HepG2 (cell line): ENCODE results near the gene BAZ1B. TPM values are rescaled to one million over a fixed set of nuclear protein-coding genes. Genes with fewer than 3 reads are reported as not detected.
A peak's percentile ranks its signal among the peaks of the same experiment; 100 is the strongest.
"Not testable (repeated sequence)": the region's sequence is repeated elsewhere in the genome, so short reads cannot be mapped to it uniquely, and the experiment has no call there.

Experiments used
- ATAC-seq: fragments of 200-7000 bp; cut with Tn5 transposase; 3 replicates; pipeline ENCODE4 v1.9.1; 2020; ENCODE audit warnings: mild to moderate bottlenecking, moderate library complexity
- BruUV-seq: library from RNA; stranded (reverse); fragments of 400-500 nt; replicated peaks from 2 replicates; lab custom pipeline; 2021; lab: Mats Ljungman, UMichigan
- CTCF ChIA-PET: fragments of 300-600 bp; formaldehyde crosslinking; extraction: SDS; loops from one replicate; lab custom pipeline; 2021; ENCODE audit warnings: low total read pairs, inconsistent platforms, low intra/inter-chr PET ratio; lab: Yijun Ruan, JAX
- POLR2A ChIA-PET: fragments of 350-600 bp; sonication (Branson Sonifier 250); formaldehyde crosslinking; loops from one replicate; lab custom pipeline; 2020; ENCODE audit warnings: antibody characterized with exemption, inconsistent platforms; lab: Yijun Ruan, JAX
- DNase-seq: peaks from one replicate; pipeline ENCODE4 v3.0.0-alpha.2; 2015; ENCODE audit warnings: low spot score
- FAIRE-seq: peaks from 3 replicates; lab custom pipeline; 2011; peaks lifted over from hg19 to GRCh38; lab: Jason Lieb, UNC
- H2AFZ ChIP-seq: one replicate; pipeline ENCODE4 v1.6.1; 2011; ENCODE audit warnings: low read length, inconsistent platforms
- H3K27ac ChIP-seq: fragments of 300-600 bp; 3 replicates; pipeline ENCODE4 v1.8.0; 2011; ENCODE audit warnings: mixed run types, mild to moderate bottlenecking, mixed read lengths, low read length, inconsistent platforms; ENCODE audit not compliant: insufficient read depth; ENCODE audit errors: extremely low read length
- H3K27me3 ChIP-seq, 2 experiments: fragments of 200-600 bp in 1 of 2; 2 replicates in 1 of 2; 3 replicates in 1 of 2; pipeline versions ENCODE4 v1.6.0 to v1.8.0; 2011; ENCODE audit warnings: low read length in 2 of 2, mild to moderate bottlenecking in 2 of 2, moderate library complexity in 2 of 2, inconsistent platforms in 1 of 2; ENCODE audit not compliant: insufficient read depth in 2 of 2, control insufficient read depth in 1 of 2
- H3K36me3 ChIP-seq, 2 experiments: fragments of 200-600 bp in 1 of 2; replicated peaks in 1 of 2; 2 replicates in 1 of 2; 3 replicates in 1 of 2; pipeline versions ENCODE4 v1.5.1 to v1.8.0; 2011; ENCODE audit warnings: low read length in 2 of 2, inconsistent platforms in 1 of 2; ENCODE audit not compliant: insufficient read depth in 2 of 2, control insufficient read depth in 1 of 2
- H3K4me1 ChIP-seq: 2 replicates; pipeline ENCODE4 v1.5.1; 2012; ENCODE audit warnings: low read length, inconsistent platforms; ENCODE audit not compliant: insufficient read depth
- H3K4me2 ChIP-seq: 2 replicates; pipeline ENCODE4 v1.6.0; 2011; ENCODE audit warnings: low read depth, low read length, inconsistent platforms
- H3K4me3 ChIP-seq, 3 experiments: fragments of 200-600 bp in 1 of 3; sonication (generic), shearing (Covaris generic) in 1 of 3; replicated peaks in 1 of 3; 2 replicates each; pipeline ENCODE4 v1.5.1; 2011 to 2016; ENCODE audit warnings: low read length in 3 of 3, inconsistent platforms in 2 of 3, low read depth in 2 of 3, mild to moderate bottlenecking in 2 of 3, control low read depth in 1 of 3, mixed read lengths in 1 of 3; ENCODE audit not compliant: insufficient read depth in 1 of 3
- H3K79me2 ChIP-seq: one replicate; pipeline ENCODE4 v1.6.1; 2011; ENCODE audit warnings: low read length, inconsistent platforms; ENCODE audit not compliant: insufficient read depth
- H3K9ac ChIP-seq: 2 replicates; pipeline ENCODE4 v1.6.0; 2011; ENCODE audit warnings: mild to moderate bottlenecking, low read depth, low read length, inconsistent platforms; ENCODE audit not compliant: insufficient read depth
- H3K9me3 ChIP-seq: 2 replicates; pipeline ENCODE4 v1.5.1; 2012; ENCODE audit warnings: mild to moderate bottlenecking, low read length
- H4K20me1 ChIP-seq: 2 replicates; pipeline ENCODE4 v1.6.0; 2011; ENCODE audit warnings: inconsistent platforms, mild to moderate bottlenecking, low read length, moderate library complexity; ENCODE audit not compliant: insufficient read depth
- ZNF121 ChIP-seq: sonication (generic); formaldehyde crosslinking; IDR thresholded peaks from 2 replicates; pipeline ENCODE4 v1.5.0; 2020; ENCODE audit warnings: mild to moderate bottlenecking, missing genetic modification reagents
- WGBS: methylation state at CpG from one replicate; pipeline ENCODE4 v1.1.6; 2017; ENCODE audit warnings: low lambda C conversion rate; 5-methylcytosine and 5-hydroxymethylcytosine counted together
- in situ Hi-C: cut with HindIII; loops from 2 replicates; pipeline ENCODE4 v1.10.0; 2017; ENCODE audit warnings: low pct_unique_long_range_greater_than_20kb; ENCODE audit not compliant: extremely low pct_ligation_motif_present
- intact Hi-C: fragments of 100-400 bp; cut with micrococcal nuclease; formaldehyde crosslinking; loops from one replicate; pipeline ENCODE4 v1.10.0; 2022; ENCODE audit not compliant: unreplicated experiment
- polyA plus RNA-seq, 8 experiments: library from polyadenylated mRNA; depleted of rRNA in 3 of 8; stranded (reverse) in 7 of 8; unstranded in 1 of 8; fragments of >200 nt; fragmentation: Illumina TruSeq in 4 of 8; extraction: Trizol in 4 of 8; gene quantifications; 2 replicates each; pipeline versions ENCODE4 v1.2.1 to v1.2.3, GENCODE V29; 2011 to 2016; ENCODE audit warnings: low read depth in 4 of 8, missing spikeins in 1 of 8, mixed read lengths in 1 of 8; ENCODE audit not compliant: insufficient read depth in 1 of 8
- total RNA-seq, 5 experiments: library from RNA; depleted of rRNA; stranded (reverse); fragments of >200 nt; fragmentation: Illumina TruSeq; extraction: Trizol; gene quantifications; 2 replicates each; pipeline ENCODE4 v1.2.3, GENCODE V29; 2016; ENCODE audit warnings: low read depth in 1 of 5
- TF ChIP-seq, protein P1 (sequence below): sonication (generic); formaldehyde crosslinking; IDR thresholded peaks from 2 replicates; pipeline ENCODE4 v1.5.0; 2020; ENCODE audit warnings: missing genetic modification reagents, mild to moderate bottlenecking, borderline replicate concordance

BAZ1B gene
- total and polyA plus RNA-seq, 2 of the 13 experiments (the other 11 are each of a cell fraction or from before 2014, with no cell fraction given), result 18.6 to 69.4 TPM

DNA sequence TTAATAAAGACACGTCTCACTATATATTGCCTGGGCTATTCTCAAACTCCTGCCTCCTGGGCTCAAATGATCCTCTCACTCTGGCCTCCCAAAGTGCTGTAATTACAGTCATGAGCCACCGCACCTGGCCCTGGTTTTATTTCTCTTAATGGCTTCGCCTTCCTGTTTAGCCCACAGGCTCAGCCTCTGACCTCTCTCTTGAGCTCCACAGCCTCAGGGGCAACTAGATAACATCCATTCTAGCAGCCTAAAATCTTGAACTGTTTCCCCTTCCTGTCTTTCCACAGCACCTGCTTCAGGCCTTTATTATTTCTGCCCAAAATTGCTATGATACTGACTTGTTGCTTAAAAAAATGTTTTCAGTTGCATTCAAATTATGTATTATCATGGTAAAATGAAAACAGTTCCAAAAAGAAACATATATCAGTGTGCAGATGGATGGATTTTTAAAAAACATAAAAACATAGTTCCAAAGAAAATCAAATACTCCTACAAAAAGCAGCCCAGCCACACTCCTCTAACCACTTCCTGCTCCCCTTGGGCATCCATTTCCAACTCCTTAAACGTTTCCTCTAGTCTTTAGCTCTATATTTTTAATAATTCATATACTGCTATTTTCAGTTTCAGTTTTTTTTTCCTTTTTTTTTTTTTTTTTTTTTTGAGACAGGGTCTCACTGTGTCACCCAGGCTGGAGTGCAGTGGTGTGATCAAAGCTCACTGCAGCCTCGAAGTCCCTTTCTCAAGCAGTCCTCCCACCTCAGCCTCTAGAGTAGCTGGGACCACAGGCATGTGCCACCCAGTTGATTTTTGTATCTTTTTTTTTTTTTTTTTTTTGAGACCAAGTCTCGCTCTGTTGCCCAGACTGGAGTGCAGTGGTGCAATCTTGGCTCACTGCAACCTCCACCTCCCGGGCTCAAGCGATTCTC lies 5.1 kb upstream of the BAZ1B start:
- TF ChIP-seq, protein P1, sequence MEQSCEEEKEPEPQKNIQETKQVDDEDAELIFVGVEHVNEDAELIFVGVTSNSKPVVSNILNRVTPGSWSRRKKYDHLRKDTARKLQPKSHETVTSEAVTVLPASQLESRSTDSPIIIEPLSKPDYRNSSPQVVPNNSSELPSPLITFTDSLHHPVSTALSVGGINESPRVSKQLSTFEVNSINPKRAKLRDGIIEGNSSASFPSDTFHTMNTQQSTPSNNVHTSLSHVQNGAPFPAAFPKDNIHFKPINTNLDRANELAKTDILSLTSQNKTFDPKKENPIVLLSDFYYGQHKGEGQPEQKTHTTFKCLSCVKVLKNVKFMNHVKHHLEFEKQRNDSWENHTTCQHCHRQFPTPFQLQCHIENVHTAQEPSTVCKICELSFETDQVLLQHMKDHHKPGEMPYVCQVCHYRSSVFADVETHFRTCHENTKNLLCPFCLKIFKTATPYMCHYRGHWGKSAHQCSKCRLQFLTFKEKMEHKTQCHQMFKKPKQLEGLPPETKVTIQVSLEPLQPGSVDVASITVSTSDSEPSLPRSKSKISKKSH (CRISPR knock-in tag), result no peak
- BruUV-seq, result no TSS peak

DNA sequence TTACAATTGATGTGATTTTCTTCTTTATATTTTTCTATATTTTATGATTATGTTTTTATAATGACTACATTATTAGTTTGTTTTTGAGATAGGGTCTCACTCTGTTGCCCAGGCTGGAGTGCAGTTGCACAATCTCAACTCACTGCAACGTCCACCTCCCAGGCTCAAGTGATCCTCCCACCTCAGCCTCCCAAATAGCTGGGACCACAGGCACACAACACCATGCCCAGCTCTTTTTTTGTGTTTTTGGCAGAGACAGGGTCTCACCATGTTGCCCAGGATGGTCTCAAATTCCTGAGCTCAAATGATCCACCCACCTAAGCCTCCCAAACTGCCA lies 4.0 kb upstream of the BAZ1B start:
- H3K27ac ChIP-seq, H4K20me1 ChIP-seq, H3K36me3 ChIP-seq, FAIRE-seq, CTCF ChIA-PET, ATAC-seq, POLR2A ChIA-PET, intact Hi-C loops, H3K4me3 ChIP-seq, in situ Hi-C loops, DNase-seq, H3K9me3 ChIP-seq, BruUV-seq, H3K27me3 ChIP-seq, H3K79me2 ChIP-seq, H2AFZ ChIP-seq, H3K9ac ChIP-seq, H3K4me2 ChIP-seq: not testable (repeated sequence)
- 27% methylated on average over 1 of the region's 1 CpG for whole genome bisulfite sequencing
- peak; percentile 73 for TF ChIP-seq ZNF121 (CRISPR knock-in tag)
- peaks cover 16% of the 10 kb centered on the region for H3K4me1 ChIP-seq

More for the DNA sequence above, 5.1 kb upstream of the BAZ1B start:
- no peaks in the 10 kb centered on the region for H3K79me2 ChIP-seq
- WGBS, result 78% methylated on average over 8 of the region's 8 CpGs
- ChIA-PET POLR2A (interaction anchor here (1.0 kb wide), 1 partner anchor 13 kb away, joined by 4 read pairs; no protein-coding TSS in a partner anchor), CTCF (no interaction called here)
- no peak overlapping the region for H3K27ac ChIP-seq
- H4K20me1 ChIP-seq, result no peaks in the 10 kb centered on the region
- DNase-seq (no peak), FAIRE-seq (no peak), ATAC-seq (no peak)
- H3K27me3 ChIP-seq, result no peaks in the 10 kb centered on the region
- no peak overlapping the region for H2AFZ ChIP-seq
- no peak overlapping the region for H3K9ac ChIP-seq
- H3K4me3 ChIP-seq, result no peak overlapping the region
- intact Hi-C loops, result no loop called here
- no peaks in the 10 kb centered on the region for H3K9me3 ChIP-seq
- no peak overlapping the region for H3K4me2 ChIP-seq
- H3K4me1 ChIP-seq, result peaks cover 16% of the 10 kb centered on the region
- in situ Hi-C loops, result no loop called here
- H3K36me3 ChIP-seq, result no peaks in the 10 kb centered on the region
